Measurements from ENCODE around the gene ZFP69B. TPM values are rescaled to one million over a fixed set of nuclear protein-coding genes. Genes with fewer than 3 reads are reported as not detected.

ZFP69B gene
- total and polyA plus RNA-seq, 4 donors, result 0.54 to 2.4 (median 2.1) TPM

DNA sequence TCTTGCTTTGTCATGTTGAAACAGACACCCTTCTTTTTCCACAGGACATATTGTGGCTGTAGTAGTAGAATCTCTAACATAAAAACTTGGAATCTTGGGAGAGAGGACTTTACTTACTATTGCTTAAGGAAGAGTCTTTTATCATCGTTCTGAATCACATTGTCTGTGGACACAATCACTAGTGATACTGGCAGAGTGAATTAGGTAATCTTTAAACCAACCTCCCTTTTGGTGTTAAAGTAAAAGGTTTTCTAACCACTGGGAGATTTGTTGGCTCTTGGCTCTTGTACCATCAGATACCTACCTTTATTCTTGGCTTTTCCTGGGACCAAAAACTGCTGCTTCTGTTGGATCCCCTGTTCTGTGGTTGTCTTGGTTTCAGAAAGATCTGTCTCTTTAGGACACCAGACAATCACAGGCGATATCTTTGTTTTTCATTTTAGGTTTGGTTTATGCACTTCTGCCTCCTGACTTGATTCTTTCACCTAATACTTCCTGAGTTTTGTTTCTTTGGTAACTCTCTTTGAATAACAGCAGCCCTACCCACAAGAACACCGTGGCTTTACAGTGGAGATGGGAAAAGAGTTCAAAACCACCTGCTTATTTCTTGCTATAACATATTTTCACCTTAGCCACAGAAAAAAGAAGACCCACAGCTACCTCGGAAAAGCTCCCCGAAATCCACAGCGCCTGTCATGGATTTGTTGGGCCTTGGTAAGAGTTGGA, 36.6 kb upstream of the ZFP69B start:
- no peaks in the 10 kb centered on the region for H3K9me3 ChIP-seq (ENCODE audit: control insufficient read depth, low read length)
- no peak overlapping the region for H3K4me3 ChIP-seq (ENCODE audit: low read length in 2 of 2)
- peaks cover 2 to 8% of the 10 kb centered on the region in 2 donors for H3K36me3 ChIP-seq (ENCODE audit: control insufficient read depth in 1 of 2, insufficient read depth in 2 of 2, low read length in 1 of 2)
- ATAC-seq (ENCODE audit: low FRiP score) (no peak), DNase-seq (no peak)
- no peaks in the 10 kb centered on the region for H3K27me3 ChIP-seq (ENCODE audit: control insufficient read depth in 1 of 2, insufficient read depth in 2 of 2, low read length in 1 of 2)
- 94% methylated on average over 6 of the region's 6 CpGs for WGBS, 2 donors
- H3K4me1 ChIP-seq (ENCODE audit: control insufficient read depth in 1 of 2, insufficient read depth in 2 of 2, low read length in 2 of 2), result no peaks in the 10 kb centered on the region
- intact Hi-C loops (cut with DNase I), result no loop called here
- H3K27ac ChIP-seq (ENCODE audit: low read depth in 1 of 2, low read length in 2 of 2), result no peak overlapping the region

GRCh38 chr1:40414331-40414730, 35.9 kb upstream of the ZFP69B start:
- 87 to 91% methylated on average over 3 of the region's 3 CpGs for WGBS, 2 donors
- DNase-seq (no peak), ATAC-seq (ENCODE audit: low FRiP score) (no peak)
- no peak overlapping the region for H3K27ac ChIP-seq (ENCODE audit: low read depth in 1 of 2, low read length in 2 of 2)
- H3K4me3 ChIP-seq (ENCODE audit: low read length in 2 of 2), result no peak overlapping the region
- no peaks in the 10 kb centered on the region for H3K9me3 ChIP-seq (ENCODE audit: control insufficient read depth, low read length)
- H3K36me3 ChIP-seq (ENCODE audit: control insufficient read depth in 1 of 2, insufficient read depth in 2 of 2, low read length in 1 of 2), result peaks cover 2 to 8% of the 10 kb centered on the region in 2 donors
- H3K27me3 ChIP-seq (ENCODE audit: control insufficient read depth in 1 of 2, insufficient read depth in 2 of 2, low read length in 1 of 2), result no peaks in the 10 kb centered on the region
- intact Hi-C loops (cut with DNase I), result no loop called here
- no peaks in the 10 kb centered on the region for H3K4me1 ChIP-seq (ENCODE audit: control insufficient read depth in 1 of 2, insufficient read depth in 2 of 2, low read length in 2 of 2)

DNA sequence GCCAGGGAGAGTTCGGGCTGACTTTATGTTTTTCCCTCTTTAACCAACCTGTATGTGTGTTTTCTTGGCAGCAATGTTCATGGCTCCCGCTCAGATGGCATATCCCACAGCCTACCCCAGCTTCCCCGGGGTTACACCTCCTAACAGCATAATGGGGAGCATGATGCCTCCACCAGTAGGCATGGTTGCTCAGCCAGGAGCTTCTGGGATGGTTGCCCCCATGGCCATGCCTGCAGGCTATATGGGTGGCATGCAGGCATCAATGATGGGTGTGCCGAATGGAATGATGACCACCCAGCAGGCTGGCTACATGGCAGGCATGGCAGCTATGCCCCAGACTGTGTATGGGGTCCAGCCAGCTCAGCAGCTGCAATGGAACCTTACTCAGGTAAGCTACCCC, 33.6 kb upstream of the ZFP69B start:
- DNase-seq, result no peak
- intact Hi-C loops (cut with DNase I), result no loop called here
- no peaks in the 10 kb centered on the region for H3K4me1 ChIP-seq (ENCODE audit: control insufficient read depth in 1 of 2, insufficient read depth in 2 of 2, low read length in 2 of 2)
- 97 to 98% methylated on average over 4 of the region's 4 CpGs for WGBS, 2 donors
- H3K27me3 ChIP-seq (ENCODE audit: control insufficient read depth in 1 of 2, insufficient read depth in 2 of 2, low read length in 1 of 2), result no peaks in the 10 kb centered on the region
- H3K9me3 ChIP-seq (ENCODE audit: control insufficient read depth, low read length), result no peaks in the 10 kb centered on the region
- no peak for ATAC-seq (ENCODE audit: low FRiP score)
- H3K27ac ChIP-seq (ENCODE audit: low read depth in 1 of 2, low read length in 2 of 2), result no peak overlapping the region
- peaks cover 0 to 5% of the 10 kb centered on the region in 2 donors for H3K36me3 ChIP-seq (ENCODE audit: control insufficient read depth in 1 of 2, insufficient read depth in 2 of 2, low read length in 1 of 2)
- no peak overlapping the region for H3K4me3 ChIP-seq (ENCODE audit: low read length in 2 of 2)

DNA sequence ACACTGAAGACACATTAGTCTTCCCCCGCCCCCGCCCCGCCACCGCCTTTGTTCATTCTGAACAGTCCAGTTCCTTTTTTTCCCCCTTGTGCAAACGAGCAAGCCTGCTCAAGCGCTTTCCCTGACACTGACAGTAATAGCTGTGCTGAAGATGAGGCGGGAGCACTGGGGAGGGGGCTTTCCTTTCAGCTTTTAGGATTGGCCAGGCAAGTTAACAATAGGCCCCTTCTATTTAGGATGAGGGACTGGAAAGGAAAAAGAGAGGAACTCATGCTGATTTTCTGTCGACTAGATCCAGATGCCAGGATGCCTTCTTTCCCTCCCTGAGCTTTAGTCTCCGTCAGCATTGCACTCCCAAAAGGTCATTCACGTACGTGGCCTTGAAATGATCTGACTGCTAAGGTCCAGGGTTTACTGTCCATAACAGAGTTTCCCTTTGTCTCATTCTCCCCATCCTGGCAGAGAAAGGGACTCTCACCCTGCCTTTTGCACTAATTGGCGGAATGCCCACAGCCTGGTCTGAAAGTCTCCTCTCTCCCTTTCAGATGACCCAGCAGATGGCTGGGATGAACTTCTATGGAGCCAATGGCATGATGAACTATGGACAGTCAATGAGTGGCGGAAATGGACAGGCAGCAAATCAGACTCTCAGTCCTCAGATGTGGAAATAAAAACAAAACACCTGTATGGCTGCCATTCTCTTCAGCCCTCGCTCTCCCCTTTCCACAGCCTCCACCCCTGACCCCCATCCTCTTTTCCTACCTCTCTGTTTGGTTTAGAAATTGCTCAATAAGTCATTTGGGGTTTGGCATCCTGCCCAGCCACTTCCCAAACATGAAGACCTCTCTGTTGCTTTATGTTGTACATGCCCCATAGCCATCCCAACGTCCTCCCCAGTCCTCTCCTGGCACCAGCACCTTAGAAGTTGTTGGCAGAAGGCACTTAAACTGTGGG, 28.6 kb upstream of the ZFP69B start:
- 82 to 83% methylated on average over 15 of the region's 15 CpGs for WGBS, 2 donors
- H3K4me3 ChIP-seq (ENCODE audit: low read length in 2 of 2), result no peak overlapping the region
- DNase-seq, result no peak
- ATAC-seq (ENCODE audit: low FRiP score), result no peak
- H3K9me3 ChIP-seq (ENCODE audit: control insufficient read depth, low read length), result no peaks in the 10 kb centered on the region
- peaks cover 0 to 5% of the 10 kb centered on the region in 2 donors for H3K4me1 ChIP-seq (ENCODE audit: control insufficient read depth in 1 of 2, insufficient read depth in 2 of 2, low read length in 2 of 2)
- intact Hi-C loops (cut with DNase I), result no loop called here
- H3K27ac ChIP-seq (ENCODE audit: low read depth in 1 of 2, low read length in 2 of 2), result no peak overlapping the region
- no peaks in the 10 kb centered on the region for H3K36me3 ChIP-seq (ENCODE audit: control insufficient read depth in 1 of 2, insufficient read depth in 2 of 2, low read length in 1 of 2)
- H3K27me3 ChIP-seq (ENCODE audit: control insufficient read depth in 1 of 2, insufficient read depth in 2 of 2, low read length in 1 of 2), result no peaks in the 10 kb centered on the region

- no peak for ATAC-seq (ENCODE audit: low FRiP score)
- H3K36me3 ChIP-seq (ENCODE audit: control insufficient read depth in 1 of 2, insufficient read depth in 2 of 2, low read length in 1 of 2), result no peaks in the 10 kb centered on the region
- intact Hi-C loops (cut with DNase I), result no loop called here
- WGBS, 2 donors, result 87 to 91% methylated on average over 11 of the region's 11 CpGs
- no peak overlapping the region for H3K27ac ChIP-seq (ENCODE audit: low read depth in 1 of 2, low read length in 2 of 2)
- DNase-seq, result no peak
- H3K4me3 ChIP-seq (ENCODE audit: low read length in 2 of 2), result no peak overlapping the region
- no peaks in the 10 kb centered on the region for H3K27me3 ChIP-seq (ENCODE audit: control insufficient read depth in 1 of 2, insufficient read depth in 2 of 2, low read length in 1 of 2)
- H3K4me1 ChIP-seq (ENCODE audit: control insufficient read depth in 1 of 2, insufficient read depth in 2 of 2, low read length in 2 of 2), result peaks cover 0 to 5% of the 10 kb centered on the region in 2 donors
- no peaks in the 10 kb centered on the region for H3K9me3 ChIP-seq (ENCODE audit: control insufficient read depth, low read length)
Observed at GRCh38 chr1:40422630-40423263, 27.5 kb upstream of the ZFP69B start.

DNA sequence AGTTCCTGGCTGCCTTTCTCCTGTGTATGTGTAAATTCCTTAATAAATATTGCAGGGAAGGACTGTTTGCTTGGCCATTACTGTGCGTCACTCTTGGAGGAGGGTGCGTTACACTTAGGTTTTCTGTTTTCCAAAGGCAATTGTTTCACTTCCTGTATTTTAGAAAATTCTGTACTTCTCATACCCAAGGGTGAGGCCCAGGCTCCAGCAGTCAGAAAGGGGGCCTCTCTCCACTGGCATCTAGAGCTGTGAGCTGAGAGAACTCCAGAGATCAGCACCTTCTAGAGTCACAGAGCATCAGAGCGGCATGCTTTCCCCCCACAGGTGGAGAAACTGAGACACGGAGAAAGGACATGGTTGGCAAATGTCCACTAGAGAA, 27.0 kb upstream of the ZFP69B start:
- intact Hi-C loops (cut with DNase I), result no loop called here
- WGBS, 2 donors, result 85 to 87% methylated on average over 4 of the region's 4 CpGs
- peaks cover 0 to 5% of the 10 kb centered on the region in 2 donors for H3K4me1 ChIP-seq (ENCODE audit: control insufficient read depth in 1 of 2, insufficient read depth in 2 of 2, low read length in 2 of 2)
- DNase-seq (peak in 1 of 2 donors; percentile 56), ATAC-seq (ENCODE audit: low FRiP score) (no peak)
- H3K36me3 ChIP-seq (ENCODE audit: control insufficient read depth in 1 of 2, insufficient read depth in 2 of 2, low read length in 1 of 2), result no peaks in the 10 kb centered on the region
- no peak overlapping the region for H3K27ac ChIP-seq (ENCODE audit: low read depth in 1 of 2, low read length in 2 of 2)
- no peak overlapping the region for H3K4me3 ChIP-seq (ENCODE audit: low read length in 2 of 2)
- H3K27me3 ChIP-seq (ENCODE audit: control insufficient read depth in 1 of 2, insufficient read depth in 2 of 2, low read length in 1 of 2), result no peaks in the 10 kb centered on the region
- H3K9me3 ChIP-seq (ENCODE audit: control insufficient read depth, low read length), result no peaks in the 10 kb centered on the region

- H3K36me3 ChIP-seq (ENCODE audit: control insufficient read depth in 1 of 2, insufficient read depth in 2 of 2, low read length in 1 of 2), result no peaks in the 10 kb centered on the region
Observed at GRCh38 chr1:40423951-40424618, 26.2 kb upstream of the ZFP69B start.

GRCh38 chr1:40425198-40425597, 25.1 kb upstream of the ZFP69B start:
- no peak for DNase-seq
- Histone ChIP-seq H3K9me3 (ENCODE audit: control insufficient read depth, low read length) (no peaks in the 10 kb centered on the region), H3K4me1 (ENCODE audit: control insufficient read depth in 1 of 2, insufficient read depth in 2 of 2, low read length in 2 of 2) (peaks cover 0 to 5% of the 10 kb centered on the region in 2 donors), H3K27me3 (ENCODE audit: control insufficient read depth in 1 of 2, insufficient read depth in 2 of 2, low read length in 1 of 2) (no peaks in the 10 kb centered on the region), H3K4me3 (ENCODE audit: low read length in 2 of 2) (no peak overlapping the region), H3K27ac (ENCODE audit: low read depth in 1 of 2, low read length in 2 of 2) (no peak overlapping the region), H3K36me3 (ENCODE audit: control insufficient read depth in 1 of 2, insufficient read depth in 2 of 2, low read length in 1 of 2) (no peaks in the 10 kb centered on the region)
- WGBS, 2 donors, result 90 to 92% methylated on average over 4 of the region's 4 CpGs
- intact Hi-C loops (cut with DNase I), result no loop called here
- ATAC-seq (ENCODE audit: low FRiP score), result no peak

More at GRCh38 chr1:40423951-40424618, 26.2 kb upstream of the ZFP69B start:
- no peak overlapping the region for H3K4me3 ChIP-seq (ENCODE audit: low read length in 2 of 2)
- 33 to 37% methylated on average over 6 of the region's 6 CpGs for WGBS, 2 donors
- ATAC-seq (ENCODE audit: low FRiP score) (no peak), DNase-seq (no peak)
- no peaks in the 10 kb centered on the region for H3K27me3 ChIP-seq (ENCODE audit: control insufficient read depth in 1 of 2, insufficient read depth in 2 of 2, low read length in 1 of 2)
- no peak overlapping the region for H3K27ac ChIP-seq (ENCODE audit: low read depth in 1 of 2, low read length in 2 of 2)
- H3K9me3 ChIP-seq (ENCODE audit: control insufficient read depth, low read length), result no peaks in the 10 kb centered on the region
- intact Hi-C loops (cut with DNase I), result no loop called here
- peaks cover 0 to 5% of the 10 kb centered on the region in 2 donors for H3K4me1 ChIP-seq (ENCODE audit: control insufficient read depth in 1 of 2, insufficient read depth in 2 of 2, low read length in 2 of 2)
